SK-N-MC (cell line): Measurements from ENCODE around the gene C3orf52.

ENCODE experiments used
- EZH2 ChIP-seq: fragments of 200-600 bp; sonication (generic); IDR thresholded peaks from one replicate; pipeline ENCODE4 v1.6.1; 2017; ENCODE audit warnings: antibody characterized with exemption
- POLR2AphosphoS5 ChIP-seq: IDR thresholded peaks from 2 replicates; pipeline ENCODE4 v1.6.1; 2012; ENCODE audit warnings: mild to moderate bottlenecking, low read depth, low read length, borderline replicate concordance

DNA sequence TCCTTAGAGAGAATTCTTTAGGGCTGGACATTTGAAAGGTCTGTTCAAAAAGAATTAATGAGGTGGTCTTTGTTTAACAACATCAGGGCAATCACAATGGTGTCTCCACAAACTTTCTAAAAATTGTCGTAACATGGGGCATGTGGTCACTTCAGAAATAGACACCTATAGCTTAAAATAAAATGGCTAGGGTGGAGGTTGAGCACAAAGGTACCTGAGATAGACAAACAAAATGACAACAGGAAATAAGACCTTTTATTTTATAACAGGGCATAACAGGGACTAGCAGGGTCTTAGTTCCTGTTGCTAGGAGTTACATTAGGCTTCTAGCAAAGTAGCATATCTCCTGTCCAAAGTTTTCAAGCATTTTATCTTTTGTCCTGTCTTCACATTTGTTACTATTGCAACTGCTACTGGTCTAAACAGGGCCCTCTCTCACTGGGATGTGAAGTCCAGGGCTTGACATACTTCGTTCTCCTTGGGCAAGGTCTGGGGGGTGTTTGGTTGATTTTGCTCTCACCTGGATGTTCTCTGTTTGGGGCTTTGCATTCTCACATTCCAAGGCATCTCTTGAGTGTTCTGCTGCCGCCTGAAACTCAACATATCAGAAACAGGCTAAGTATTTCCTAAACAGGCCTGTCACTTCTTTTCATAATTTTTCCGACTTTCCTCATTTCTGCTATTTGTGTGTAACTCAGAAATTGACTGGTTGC is 43.9 kb downstream of the C3orf52 start:
- TF ChIP-seq EZH2 (no peak), POLR2AphosphoS5 (no peak)
